HepG2 (cell line): ENCODE measurements around the gene SPAG5. TPM values are rescaled to one million over a fixed set of nuclear protein-coding genes. Genes with fewer than 3 reads are reported as not detected.

Experiments
- ARNTL ChIP-seq: sonication (generic); formaldehyde crosslinking; IDR thresholded peaks from 2 replicates; pipeline ENCODE4 v1.4.0; 2020; ENCODE audit warnings: mild to moderate bottlenecking, missing genetic modification reagents
- GATAD1 ChIP-seq: IDR thresholded peaks from 2 replicates; pipeline ENCODE4 v1.6.1; 2016; ENCODE audit warnings: missing genetic modification reagents, missing compliant biosample characterization
- GLI4 ChIP-seq: sonication (generic); formaldehyde crosslinking; IDR thresholded peaks from 2 replicates; pipeline ENCODE4 v1.5.1; 2020; ENCODE audit warnings: missing genetic modification reagents, mild to moderate bottlenecking, moderate library complexity, borderline replicate concordance
- HDAC1 ChIP-seq: sonication (generic); formaldehyde crosslinking; IDR thresholded peaks from 2 replicates; pipeline ENCODE4 v1.5.1; 2020; ENCODE audit warnings: mild to moderate bottlenecking, missing genetic modification reagents
- HOXD1 ChIP-seq: sonication (generic); formaldehyde crosslinking; IDR thresholded peaks from 2 replicates; pipeline ENCODE4 v1.5.0; 2020; ENCODE audit warnings: missing genetic modification reagents
- PRDM10 ChIP-seq: sonication (generic); formaldehyde crosslinking; IDR thresholded peaks from 2 replicates; pipeline ENCODE4 v1.4.0; 2020; ENCODE audit warnings: low read depth, missing genetic modification reagents
- RBM39 ChIP-seq: fragments of 200-400 bp; formaldehyde crosslinking; IDR thresholded peaks from one replicate; pipeline ENCODE4 v1.6.1; 2018; ENCODE audit warnings: antibody characterized with exemption, mild to moderate bottlenecking, low read depth, low read length; ENCODE audit not compliant: poor library complexity, severe bottlenecking
- THAP11 ChIP-seq: IDR thresholded peaks from 2 replicates; pipeline ENCODE4 v1.6.1; 2016; ENCODE audit warnings: missing biosample characterization, missing genetic modification reagents
- TRAFD1 ChIP-seq: sonication (generic); formaldehyde crosslinking; IDR thresholded peaks from 2 replicates; pipeline ENCODE4 v1.5.1; 2020; ENCODE audit warnings: missing genetic modification reagents, mild to moderate bottlenecking, borderline replicate concordance
- ZBTB44 ChIP-seq: sonication (generic); formaldehyde crosslinking; IDR thresholded peaks from 2 replicates; pipeline ENCODE4 v1.4.0; 2020; ENCODE audit warnings: missing genetic modification reagents
- ZNF704 ChIP-seq: sonication (generic); formaldehyde crosslinking; IDR thresholded peaks from 2 replicates; pipeline ENCODE4 v1.8.1; 2023; ENCODE audit warnings: mild to moderate bottlenecking, inconsistent platforms, moderate library complexity, missing genetic modification reagents, borderline replicate concordance
- ZNF788 ChIP-seq: sonication (generic); formaldehyde crosslinking; IDR thresholded peaks from 2 replicates; pipeline ENCODE4 v1.5.0; 2020; ENCODE audit warnings: mild to moderate bottlenecking, missing genetic modification reagents, borderline replicate concordance
- ZSCAN30 ChIP-seq: sonication (generic); formaldehyde crosslinking; IDR thresholded peaks from 2 replicates; pipeline ENCODE4 v1.5.0; 2020; ENCODE audit warnings: mild to moderate bottlenecking, missing genetic modification reagents
- polyA plus RNA-seq, 8 experiments: library from polyadenylated mRNA; depleted of rRNA in 3 of 8; stranded (reverse) in 7 of 8; unstranded in 1 of 8; fragments of >200 nt; fragmentation: Illumina TruSeq in 4 of 8; extraction: Trizol in 4 of 8; gene quantifications; 2 replicates each; pipeline versions ENCODE4 v1.2.1 to v1.2.3, GENCODE V29; 2011 to 2016; ENCODE audit warnings: low read depth in 4 of 8, missing spikeins in 1 of 8, mixed read lengths in 1 of 8; ENCODE audit not compliant: insufficient read depth in 1 of 8
- total RNA-seq, 5 experiments: library from RNA; depleted of rRNA; stranded (reverse); fragments of >200 nt; fragmentation: Illumina TruSeq; extraction: Trizol; gene quantifications; 2 replicates each; pipeline ENCODE4 v1.2.3, GENCODE V29; 2016; ENCODE audit warnings: low read depth in 1 of 5
- TF ChIP-seq, protein P1 (sequence below): sonication (generic); formaldehyde crosslinking; IDR thresholded peaks from 2 replicates; pipeline ENCODE4 v1.8.1; 2023; ENCODE audit warnings: mild to moderate bottlenecking, moderate library complexity, missing genetic modification reagents
- TF ChIP-seq, protein P2 (sequence below): sonication (generic); formaldehyde crosslinking; IDR thresholded peaks from 2 replicates; pipeline ENCODE4 v1.5.0; 2020; ENCODE audit warnings: missing genetic modification reagents

The SPAG5 gene
- total and polyA plus RNA-seq, 2 of the 13 experiments (the other 11 are each of a cell fraction or from before 2014, with no cell fraction given): 41.4 to 98.0 TPM

DNA sequence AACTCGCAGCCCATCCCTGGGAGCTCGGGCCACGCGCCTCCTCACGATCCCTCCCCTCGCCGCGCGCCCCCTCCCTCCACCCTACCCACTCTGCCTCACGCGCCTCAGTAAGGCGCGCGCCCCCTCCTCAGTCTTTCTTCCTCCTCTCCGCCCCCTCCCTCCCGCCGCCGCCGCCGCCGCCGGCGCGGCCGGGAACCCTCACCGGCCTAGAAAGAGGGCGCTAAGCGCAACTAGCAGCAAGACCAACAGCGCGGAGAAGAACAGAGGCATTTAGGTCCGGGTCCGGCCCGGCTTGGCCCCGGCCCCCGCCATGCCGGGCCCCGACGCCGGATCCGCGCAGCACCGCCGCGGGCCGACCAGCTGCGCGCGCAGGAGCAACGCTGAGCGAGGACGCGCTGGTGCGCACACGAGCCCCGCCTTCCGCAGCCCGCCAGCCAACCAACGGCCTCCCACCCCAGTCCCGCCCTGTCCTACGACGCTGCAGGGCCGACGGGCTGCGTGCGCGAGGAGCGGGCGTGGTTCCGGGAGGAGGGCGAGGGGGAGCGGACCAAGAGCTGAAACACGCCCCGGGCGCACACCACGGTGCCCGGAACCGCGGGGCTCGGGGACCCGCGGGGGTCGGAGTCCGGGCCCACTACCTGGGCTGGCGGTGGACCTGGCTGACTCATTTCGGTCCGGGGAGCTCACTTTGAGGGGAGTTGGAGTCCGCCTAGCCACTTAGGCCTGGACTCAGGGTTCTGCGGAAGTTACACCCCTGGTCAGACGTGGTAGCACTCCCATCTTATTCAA lies 46.2 kb upstream of the SPAG5 start, which contains the start of gene BLTP2 (continued):
- TF ChIP-seq ZNF704 (CRISPR knock-in tag) (peak; percentile 59; the same call in 1 of the 2 replicates), GATAD1 (CRISPR knock-in tag) (peak; percentile 88), THAP11 (CRISPR knock-in tag) (peak; percentile 90), ZSCAN30 (CRISPR knock-in tag) (no peak), HOXD1 (CRISPR knock-in tag) (0 out of 2 replicates have a peak, but pooled peaks have one; percentile 24), ZBTB44 (CRISPR knock-in tag) (no peak; the same call in 1 of the 2 replicates), RBM39 (peak; percentile 85), ZNF788 (peak; percentile 90; the same call in 1 of the 2 replicates), HDAC1 (CRISPR knock-in tag) (peak; percentile 96), GLI4 (CRISPR knock-in tag) (0 out of 2 replicates have a peak, but pooled peaks have one; percentile 40), ARNTL (peak; percentile 49; the same call in 1 of the 2 replicates), TRAFD1 (CRISPR knock-in tag) (no peak), PRDM10 (peak; percentile 87; the same call in 1 of the 2 replicates)
- TF ChIP-seq, protein P1, sequence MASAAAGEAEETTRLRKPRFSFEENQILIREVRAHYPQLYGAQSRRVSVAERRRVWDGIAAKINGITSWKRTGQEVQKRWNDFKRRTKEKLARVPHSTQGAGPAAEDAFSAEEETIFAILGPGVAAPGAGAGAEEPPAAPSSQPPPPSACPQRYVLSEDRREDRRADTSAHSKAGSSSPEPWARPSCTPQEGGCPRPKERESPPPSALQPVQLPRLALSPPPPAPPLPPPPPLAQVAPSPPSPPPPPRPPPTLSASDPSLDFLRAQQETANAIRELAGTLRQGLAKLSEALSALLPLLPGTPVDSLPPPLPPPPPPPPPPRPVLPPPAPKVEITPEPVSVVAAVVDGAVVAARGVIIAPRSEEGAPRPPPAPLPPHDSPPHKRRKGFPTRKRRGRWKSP (CRISPR knock-in tag): peak; percentile 42; the same call in 1 of the 2 replicates
- TF ChIP-seq, protein P2, sequence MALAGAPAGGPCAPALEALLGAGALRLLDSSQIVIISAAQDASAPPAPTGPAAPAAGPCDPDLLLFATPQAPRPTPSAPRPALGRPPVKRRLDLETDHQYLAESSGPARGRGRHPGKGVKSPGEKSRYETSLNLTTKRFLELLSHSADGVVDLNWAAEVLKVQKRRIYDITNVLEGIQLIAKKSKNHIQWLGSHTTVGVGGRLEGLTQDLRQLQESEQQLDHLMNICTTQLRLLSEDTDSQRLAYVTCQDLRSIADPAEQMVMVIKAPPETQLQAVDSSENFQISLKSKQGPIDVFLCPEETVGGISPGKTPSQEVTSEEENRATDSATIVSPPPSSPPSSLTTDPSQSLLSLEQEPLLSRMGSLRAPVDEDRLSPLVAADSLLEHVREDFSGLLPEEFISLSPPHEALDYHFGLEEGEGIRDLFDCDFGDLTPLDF: peak; percentile 75
